ENCODE results near the gene MAP2K5.

Gene MAP2K5

GRCh38 chr15:67792250-67792942, 249.9 kb downstream of the MAP2K5 start:
- H3K9me3 ChIP-seq (ENCODE audit: control insufficient read depth, low read length): no peaks in the 10 kb centered on the region
- DNase-seq: no peak
- H3K4me1 ChIP-seq (ENCODE audit: control insufficient read depth, insufficient read depth, low read length, poor library complexity, severe bottlenecking): no peaks in the 10 kb centered on the region
- no peak overlapping the region for H3K27ac ChIP-seq (ENCODE audit: insufficient read depth, low read length, poor library complexity, severe bottlenecking)
- H3K36me3 ChIP-seq (ENCODE audit: control insufficient read depth, insufficient read depth, low read length): no peaks in the 10 kb centered on the region
- no peaks in the 10 kb centered on the region for H3K27me3 ChIP-seq (replicated peaks; ENCODE audit: control insufficient read depth, insufficient read depth, low read length, poor library complexity, severe bottlenecking)
- no peak overlapping the region for H3K4me3 ChIP-seq (ENCODE audit: insufficient read depth, low read depth, low read length, poor library complexity, severe bottlenecking)

GRCh38 chr15:67794832-67795574, 252.5 kb downstream of the MAP2K5 start:
- Histone ChIP-seq H3K36me3 (ENCODE audit: control insufficient read depth, insufficient read depth, low read length) (no peaks in the 10 kb centered on the region), H3K27ac (ENCODE audit: insufficient read depth, low read length, poor library complexity, severe bottlenecking) (no peak overlapping the region), H3K27me3 (replicated peaks; ENCODE audit: control insufficient read depth, insufficient read depth, low read length, poor library complexity, severe bottlenecking) (no peaks in the 10 kb centered on the region), H3K9me3 (ENCODE audit: control insufficient read depth, low read length) (no peaks in the 10 kb centered on the region), H3K4me1 (ENCODE audit: control insufficient read depth, insufficient read depth, low read length, poor library complexity, severe bottlenecking) (no peaks in the 10 kb centered on the region), H3K4me3 (ENCODE audit: insufficient read depth, low read depth, low read length, poor library complexity, severe bottlenecking) (no peak overlapping the region)
- no peak for DNase-seq

- Histone ChIP-seq H3K27me3 (replicated peaks; ENCODE audit: control insufficient read depth, insufficient read depth, low read length, poor library complexity, severe bottlenecking) (no peaks in the 10 kb centered on the region), H3K36me3 (ENCODE audit: control insufficient read depth, insufficient read depth, low read length) (no peaks in the 10 kb centered on the region), H3K4me1 (ENCODE audit: control insufficient read depth, insufficient read depth, low read length, poor library complexity, severe bottlenecking) (no peaks in the 10 kb centered on the region), H3K9me3 (ENCODE audit: control insufficient read depth, low read length) (no peaks in the 10 kb centered on the region), H3K27ac (ENCODE audit: insufficient read depth, low read length, poor library complexity, severe bottlenecking) (no peak overlapping the region), H3K4me3 (ENCODE audit: insufficient read depth, low read depth, low read length, poor library complexity, severe bottlenecking) (no peak overlapping the region)
- DNase-seq: no peak
These were observed 254.0 kb downstream of the MAP2K5 start for GRCh38 chr15:67796196-67797127.

GRCh38 chr15:67799801-67800205, 257.3 kb downstream of the MAP2K5 start:
- no peaks in the 10 kb centered on the region for H3K27me3 ChIP-seq (replicated peaks; ENCODE audit: control insufficient read depth, insufficient read depth, low read length, poor library complexity, severe bottlenecking)
- H3K36me3 ChIP-seq (ENCODE audit: control insufficient read depth, insufficient read depth, low read length): no peaks in the 10 kb centered on the region
- H3K27ac ChIP-seq (ENCODE audit: insufficient read depth, low read length, poor library complexity, severe bottlenecking): no peak overlapping the region
- no peak overlapping the region for H3K4me3 ChIP-seq (ENCODE audit: insufficient read depth, low read depth, low read length, poor library complexity, severe bottlenecking)
- no peaks in the 10 kb centered on the region for H3K4me1 ChIP-seq (ENCODE audit: control insufficient read depth, insufficient read depth, low read length, poor library complexity, severe bottlenecking)
- no peaks in the 10 kb centered on the region for H3K9me3 ChIP-seq (ENCODE audit: control insufficient read depth, low read length)
- DNase-seq: no peak

GRCh38 chr15:67801142-67801541, 258.6 kb downstream of the MAP2K5 start:
- Histone ChIP-seq H3K36me3 (ENCODE audit: control insufficient read depth, insufficient read depth, low read length) (no peaks in the 10 kb centered on the region), H3K9me3 (ENCODE audit: control insufficient read depth, low read length) (no peaks in the 10 kb centered on the region), H3K27ac (ENCODE audit: insufficient read depth, low read length, poor library complexity, severe bottlenecking) (no peak overlapping the region), H3K4me1 (ENCODE audit: control insufficient read depth, insufficient read depth, low read length, poor library complexity, severe bottlenecking) (no peaks in the 10 kb centered on the region), H3K4me3 (ENCODE audit: insufficient read depth, low read depth, low read length, poor library complexity, severe bottlenecking) (no peak overlapping the region), H3K27me3 (replicated peaks; ENCODE audit: control insufficient read depth, insufficient read depth, low read length, poor library complexity, severe bottlenecking) (no peaks in the 10 kb centered on the region)
- no peak for DNase-seq

GRCh38 chr15:67801926-67802914, 259.7 kb downstream of the MAP2K5 start:
- H3K4me1 ChIP-seq (ENCODE audit: control insufficient read depth, insufficient read depth, low read length, poor library complexity, severe bottlenecking): no peaks in the 10 kb centered on the region
- H3K36me3 ChIP-seq (ENCODE audit: control insufficient read depth, insufficient read depth, low read length): peaks cover 5% of the 10 kb centered on the region
- DNase-seq: no peak
- H3K4me3 ChIP-seq (ENCODE audit: insufficient read depth, low read depth, low read length, poor library complexity, severe bottlenecking): no peak overlapping the region
- no peaks in the 10 kb centered on the region for H3K9me3 ChIP-seq (ENCODE audit: control insufficient read depth, low read length)
- H3K27me3 ChIP-seq (replicated peaks; ENCODE audit: control insufficient read depth, insufficient read depth, low read length, poor library complexity, severe bottlenecking): no peaks in the 10 kb centered on the region
- no peak overlapping the region for H3K27ac ChIP-seq (ENCODE audit: insufficient read depth, low read length, poor library complexity, severe bottlenecking)

- no peak for DNase-seq
- Histone ChIP-seq H3K27me3 (replicated peaks; ENCODE audit: control insufficient read depth, insufficient read depth, low read length, poor library complexity, severe bottlenecking) (no peaks in the 10 kb centered on the region), H3K9me3 (ENCODE audit: control insufficient read depth, low read length) (no peaks in the 10 kb centered on the region), H3K36me3 (ENCODE audit: control insufficient read depth, insufficient read depth, low read length) (peaks cover 5% of the 10 kb centered on the region), H3K4me3 (ENCODE audit: insufficient read depth, low read depth, low read length, poor library complexity, severe bottlenecking) (no peak overlapping the region), H3K4me1 (ENCODE audit: control insufficient read depth, insufficient read depth, low read length, poor library complexity, severe bottlenecking) (no peaks in the 10 kb centered on the region), H3K27ac (ENCODE audit: insufficient read depth, low read length, poor library complexity, severe bottlenecking) (no peak overlapping the region)
These were observed 260.8 kb downstream of the MAP2K5 start for GRCh38 chr15:67803299-67803698.

GRCh38 chr15:67803996-67804843, 261.7 kb downstream of the MAP2K5 start:
- Histone ChIP-seq H3K9me3 (ENCODE audit: control insufficient read depth, low read length) (no peaks in the 10 kb centered on the region), H3K27me3 (replicated peaks; ENCODE audit: control insufficient read depth, insufficient read depth, low read length, poor library complexity, severe bottlenecking) (no peaks in the 10 kb centered on the region), H3K36me3 (ENCODE audit: control insufficient read depth, insufficient read depth, low read length) (peaks cover 5% of the 10 kb centered on the region), H3K4me3 (ENCODE audit: insufficient read depth, low read depth, low read length, poor library complexity, severe bottlenecking) (no peak overlapping the region), H3K27ac (ENCODE audit: insufficient read depth, low read length, poor library complexity, severe bottlenecking) (no peak overlapping the region), H3K4me1 (ENCODE audit: control insufficient read depth, insufficient read depth, low read length, poor library complexity, severe bottlenecking) (no peaks in the 10 kb centered on the region)
- DNase-seq: no peak
